ENCODE results near the gene HMG20B. TPM values are rescaled to one million over a fixed set of nuclear protein-coding genes. Genes with fewer than 3 reads are reported as not detected.

HMG20B gene
- total RNA-seq, 1 donor from 2014 or later = 51.4 TPM

- no peak overlapping the region for H3K9ac ChIP-seq
- no peak overlapping the region for H3K4me2 ChIP-seq
- H3K4me1 ChIP-seq = no peaks in the 10 kb centered on the region
- peaks cover 2% of the 10 kb centered on the region for H3K27me3 ChIP-seq
- Mint-ChIP-seq H3K36me3 (no peaks in the 10 kb centered on the region), H3K27ac (peak overlapping the region; percentile 78), H3K4me1 (peaks cover 18% of the 10 kb centered on the region), H3K4me3 (no peak overlapping the region), H3K9me3 (peaks cover 1% of the 10 kb centered on the region), H3K27me3 (ENCODE audit: insufficient read depth, low read depth) (peaks cover 5% of the 10 kb centered on the region)
- no peak overlapping the region for H3K4me3 ChIP-seq
- H3K27ac ChIP-seq = no peak overlapping the region
- no peaks in the 10 kb centered on the region for H3K36me3 ChIP-seq
- H3K9me3 ChIP-seq (ENCODE audit: low read depth) = no peaks in the 10 kb centered on the region
- H3K79me2 ChIP-seq (ENCODE audit: low read depth) = peaks cover 8% of the 10 kb centered on the region
- peaks cover 42% of the 10 kb centered on the region for H4K20me1 ChIP-seq (ENCODE audit: low read depth)
- H2AFZ ChIP-seq (replicated peaks) = no peak overlapping the region
- no peaks in the 10 kb centered on the region for H3F3A ChIP-seq (ENCODE audit: low read depth)
- TF ChIP-seq, protein P1, sequence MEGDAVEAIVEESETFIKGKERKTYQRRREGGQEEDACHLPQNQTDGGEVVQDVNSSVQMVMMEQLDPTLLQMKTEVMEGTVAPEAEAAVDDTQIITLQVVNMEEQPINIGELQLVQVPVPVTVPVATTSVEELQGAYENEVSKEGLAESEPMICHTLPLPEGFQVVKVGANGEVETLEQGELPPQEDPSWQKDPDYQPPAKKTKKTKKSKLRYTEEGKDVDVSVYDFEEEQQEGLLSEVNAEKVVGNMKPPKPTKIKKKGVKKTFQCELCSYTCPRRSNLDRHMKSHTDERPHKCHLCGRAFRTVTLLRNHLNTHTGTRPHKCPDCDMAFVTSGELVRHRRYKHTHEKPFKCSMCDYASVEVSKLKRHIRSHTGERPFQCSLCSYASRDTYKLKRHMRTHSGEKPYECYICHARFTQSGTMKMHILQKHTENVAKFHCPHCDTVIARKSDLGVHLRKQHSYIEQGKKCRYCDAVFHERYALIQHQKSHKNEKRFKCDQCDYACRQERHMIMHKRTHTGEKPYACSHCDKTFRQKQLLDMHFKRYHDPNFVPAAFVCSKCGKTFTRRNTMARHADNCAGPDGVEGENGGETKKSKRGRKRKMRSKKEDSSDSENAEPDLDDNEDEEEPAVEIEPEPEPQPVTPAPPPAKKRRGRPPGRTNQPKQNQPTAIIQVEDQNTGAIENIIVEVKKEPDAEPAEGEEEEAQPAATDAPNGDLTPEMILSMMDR (IDR thresholded peaks at IDR 0.05) = no peak
- no peak for DNase-seq (ENCODE audit: low spot score)
Observed at GRCh38 chr19:3551792-3552095, 21.0 kb upstream of the HMG20B start.

DNA sequence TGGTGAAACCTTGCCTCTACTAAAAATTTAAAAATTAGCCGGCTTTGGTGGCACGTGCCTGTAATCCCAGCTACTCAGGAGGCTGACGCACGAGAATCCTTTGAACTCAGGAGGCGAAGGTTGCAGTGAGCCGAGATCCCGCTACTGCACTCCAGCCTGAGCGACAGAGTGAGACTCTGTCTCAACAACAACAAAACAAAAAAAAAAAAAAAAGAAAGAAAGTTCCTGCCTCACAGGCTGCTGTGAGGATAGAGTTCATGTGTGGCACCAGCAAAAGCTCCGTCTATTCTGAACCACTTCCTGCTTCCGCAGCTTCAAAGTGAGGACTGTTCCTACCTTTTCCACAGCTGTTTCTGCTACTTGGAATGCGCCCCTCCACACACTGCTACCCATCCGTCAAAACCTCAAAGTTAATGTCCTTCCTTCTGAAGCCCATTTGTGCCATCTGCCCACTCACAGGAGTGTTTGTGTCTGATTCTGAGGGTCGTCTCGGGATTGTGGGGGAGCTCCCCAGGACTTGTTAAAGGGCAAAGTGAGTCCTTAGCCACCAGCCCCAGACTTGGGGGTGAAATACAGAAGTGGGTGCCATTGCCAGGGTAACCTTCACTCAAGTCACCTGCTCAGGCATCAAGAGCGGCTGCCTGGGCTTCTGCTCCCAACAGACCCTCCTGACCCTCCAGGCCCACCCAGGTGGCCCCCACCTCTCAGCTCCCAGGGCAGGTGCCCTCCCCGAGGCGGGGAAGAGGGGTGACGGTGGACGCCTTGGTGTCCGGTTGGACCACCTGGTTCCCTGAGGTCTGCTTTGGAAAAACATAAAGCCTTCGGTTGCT, 18.3 kb upstream of the HMG20B start:
- DNase-seq (ENCODE audit: low spot score) = no peak
- Mint-ChIP-seq H3K27me3 (ENCODE audit: insufficient read depth, low read depth) (peaks cover 5% of the 10 kb centered on the region), H3K9me3 (peaks cover 2% of the 10 kb centered on the region), H3K4me3 (peak overlapping the region; percentile 30), H3K36me3 (no peaks in the 10 kb centered on the region), H3K27ac (no peak overlapping the region), H3K4me1 (peaks cover 24% of the 10 kb centered on the region)
- H2AFZ ChIP-seq (replicated peaks) = no peak overlapping the region
- H4K20me1 ChIP-seq (ENCODE audit: low read depth) = peaks cover 30% of the 10 kb centered on the region
- peaks cover 11% of the 10 kb centered on the region for H3K79me2 ChIP-seq (ENCODE audit: low read depth)
- H3K4me2 ChIP-seq = no peak overlapping the region
- TF ChIP-seq EZH2phosphoT487 (IDR thresholded peaks at IDR 0.05) = no peak
- no peak for TF ChIP-seq EZH2 (IDR thresholded peaks at IDR 0.05)
- TF ChIP-seq, protein P1 (IDR thresholded peaks at IDR 0.05) = no peak
- H3K4me3 ChIP-seq = no peak overlapping the region
- no peak overlapping the region for H3K9ac ChIP-seq
- H3K27me3 ChIP-seq = peaks cover 14% of the 10 kb centered on the region
- H3K36me3 ChIP-seq = no peaks in the 10 kb centered on the region
- H3F3A ChIP-seq (ENCODE audit: low read depth) = no peaks in the 10 kb centered on the region
- H3K27ac ChIP-seq = no peak overlapping the region
- H3K4me1 ChIP-seq = no peaks in the 10 kb centered on the region
- H3K9me3 ChIP-seq (ENCODE audit: low read depth) = no peaks in the 10 kb centered on the region

DNA sequence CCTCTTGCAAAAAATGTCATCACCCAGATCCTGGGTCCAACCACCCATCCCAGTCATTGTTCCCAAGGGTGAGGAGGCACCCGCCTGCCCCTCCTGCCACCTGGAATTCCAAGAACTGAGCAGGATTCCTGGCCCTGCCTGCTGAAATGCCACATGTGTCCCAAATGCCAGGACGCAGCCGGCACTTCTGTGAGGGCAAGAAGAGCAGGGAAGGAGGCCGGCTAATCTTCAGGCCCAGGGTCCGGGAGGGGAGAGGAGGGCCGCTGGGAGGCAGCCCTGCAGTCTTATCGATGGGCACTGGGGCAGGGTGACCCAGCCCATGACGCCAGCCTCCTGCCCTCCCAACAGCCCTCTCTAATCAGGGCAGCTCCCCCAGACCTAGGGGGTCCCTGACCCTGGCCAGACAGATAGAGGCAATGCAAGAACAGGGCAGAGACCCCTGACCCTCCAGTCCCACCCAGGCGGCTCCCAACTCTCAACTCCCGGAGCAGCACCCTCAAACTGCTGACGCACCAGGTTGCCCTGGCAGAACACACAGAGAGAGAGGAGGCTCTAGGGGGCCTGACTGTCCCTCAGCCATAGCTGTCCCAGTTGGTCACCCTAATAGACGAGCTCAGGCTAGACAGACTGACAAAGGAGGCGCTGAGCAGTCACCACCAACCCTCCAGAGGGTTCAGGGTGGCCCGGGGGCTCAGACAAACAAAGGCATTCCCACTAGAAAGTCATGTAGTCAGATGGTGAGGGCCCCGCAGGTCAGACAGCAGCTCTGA, 16.9 kb upstream of the HMG20B start:
- H3K27ac ChIP-seq = no peak overlapping the region
- H3K4me3 ChIP-seq = no peak overlapping the region
- peaks cover 5% of the 10 kb centered on the region for H3K27me3 Mint-ChIP-seq (ENCODE audit: insufficient read depth, low read depth)

More for the DNA sequence above, 16.9 kb upstream of the HMG20B start:
- Mint-ChIP-seq H3K4me1 (peaks cover 24% of the 10 kb centered on the region), H3K27ac (no peak overlapping the region), H3K9me3 (peaks cover 2% of the 10 kb centered on the region), H3K4me3 (peak overlapping the region; percentile 98), H3K36me3 (no peaks in the 10 kb centered on the region)
- Histone ChIP-seq H3K79me2 (ENCODE audit: low read depth) (peaks cover 11% of the 10 kb centered on the region), H2AFZ (replicated peaks) (no peak overlapping the region), H3K9me3 (ENCODE audit: low read depth) (no peaks in the 10 kb centered on the region), H3K36me3 (no peaks in the 10 kb centered on the region), H4K20me1 (ENCODE audit: low read depth) (peaks cover 30% of the 10 kb centered on the region), H3K4me2 (no peak overlapping the region), H3F3A (ENCODE audit: low read depth) (no peaks in the 10 kb centered on the region), H3K9ac (no peak overlapping the region), H3K4me1 (no peaks in the 10 kb centered on the region), H3K27me3 (peaks cover 14% of the 10 kb centered on the region)
- TF ChIP-seq, protein P1 (IDR thresholded peaks at IDR 0.05) = no peak
- TF ChIP-seq EZH2 (IDR thresholded peaks at IDR 0.05) (no peak), EZH2phosphoT487 (IDR thresholded peaks at IDR 0.05) (no peak)
- DNase-seq (ENCODE audit: low spot score) = no peak
